A549 (cell line): ENCODE data around the gene SPTBN4. TPM values are rescaled to one million over a fixed set of nuclear protein-coding genes. Genes with fewer than 3 reads are reported as not detected.

Experiments
- ATAC-seq, 2 experiments: fragments of 200-7000 bp in 1 of 2; fragments of >200 bp in 1 of 2; cut with Nextera tagmentation in 1 of 2; cut with Tn5 transposase in 1 of 2; 3 replicates each; pipeline versions ENCODE4 v1.8.0 to v1.9.1; 2018 to 2020; ENCODE audit warnings: mild to moderate bottlenecking in 1 of 2, moderate library complexity in 1 of 2
- CTCF ChIA-PET: fragments of 300-600 bp; sonication (Branson Sonifier 250); formaldehyde crosslinking; extraction: SDS; loops from one replicate; lab custom pipeline; 2021; ENCODE audit warnings: antibody characterized with exemption, inconsistent platforms; lab: Yijun Ruan, JAX
- POLR2A ChIA-PET: fragments of 350-600 bp; formaldehyde crosslinking; extraction: SDS; loops from one replicate; lab custom pipeline; 2021; ENCODE audit warnings: antibody characterized with exemption, inconsistent platforms; lab: Yijun Ruan, JAX
- DNase-seq, 2 experiments: peaks; one replicate each; pipeline versions ENCODE4 v3.0.0 to v3.0.0-alpha.2; 2011 to 2016; ENCODE audit warnings: low read depth in 1 of 2, low spot score in 1 of 2
- FAIRE-seq: peaks from 2 replicates; lab custom pipeline; 2011; peaks lifted over from hg19 to GRCh38; lab: Jason Lieb, UNC
- H3K27ac ChIP-seq, 2 experiments: fragments of >200 bp; sonication (Bioruptor Twin); formaldehyde crosslinking; 3 replicates each; pipeline ENCODE4 v1.5.1; 2016 to 2017
- H3K4me1 ChIP-seq: fragments of >200 bp; sonication (Bioruptor Twin); formaldehyde crosslinking; 3 replicates; pipeline ENCODE4 v1.6.1; 2016
- H3K4me2 ChIP-seq: fragments of >200 bp; sonication (Bioruptor Twin); formaldehyde crosslinking; 3 replicates; pipeline ENCODE4 v1.6.1; 2016
- H3K4me3 ChIP-seq: fragments of >200 bp; sonication (Bioruptor Twin); formaldehyde crosslinking; 3 replicates; pipeline ENCODE4 v1.5.1; 2016
- H3K9me3 ChIP-seq: fragments of >200 bp; sonication (Bioruptor Twin); formaldehyde crosslinking; 3 replicates; pipeline ENCODE4 v1.6.1; 2016
- ATOH8 ChIP-seq: fragments of 250-450 bp; sonication (Bioruptor Pico); IDR thresholded peaks from 2 replicates; pipeline ENCODE4 v1.5.0; 2020; ENCODE audit warnings: low read depth, mild to moderate bottlenecking, moderate library complexity
- CBX2 ChIP-seq: fragments of 200-600 bp; sonication (generic); IDR thresholded peaks from 2 replicates; pipeline ENCODE4 v1.6.1; 2016; ENCODE audit warnings: low read depth, mild to moderate bottlenecking, borderline replicate concordance
- EHMT2 ChIP-seq: fragments of 200-600 bp; sonication (generic); IDR thresholded peaks from 2 replicates; pipeline ENCODE4 v1.6.1; 2016; ENCODE audit warnings: antibody characterized with exemption, low read depth, mild to moderate bottlenecking, moderate library complexity
- EP300 ChIP-seq, 2 experiments: fragments of >200 bp; sonication (Bioruptor Twin); formaldehyde crosslinking; IDR thresholded peaks; 2 replicates in 1 of 2; 3 replicates in 1 of 2; pipeline ENCODE4 v1.6.1; 2016 to 2017
- FOXS1 ChIP-seq: fragments of 250-450 bp; sonication (Bioruptor Pico); IDR thresholded peaks from 2 replicates; pipeline ENCODE4 v1.5.0; 2020; ENCODE audit warnings: mild to moderate bottlenecking, moderate library complexity
- HEYL ChIP-seq: fragments of 250-450 bp; sonication (Bioruptor Pico); IDR thresholded peaks from 2 replicates; pipeline ENCODE4 v1.8.0; 2021; ENCODE audit warnings: mild to moderate bottlenecking, moderate library complexity
- HOXB5 ChIP-seq: fragments of 250-450 bp; sonication (Bioruptor Pico); IDR thresholded peaks from 2 replicates; pipeline ENCODE4 v1.5.0; 2020; ENCODE audit warnings: mild to moderate bottlenecking, moderate library complexity
- JUN ChIP-seq, 2 experiments: fragments of >200 bp; sonication (Bioruptor Twin); formaldehyde crosslinking; IDR thresholded peaks; 2 replicates in 1 of 2; 3 replicates in 1 of 2; pipeline ENCODE4 v1.6.1; 2016 to 2017
- JUNB ChIP-seq: fragments of >200 bp; sonication (Bioruptor Twin); formaldehyde crosslinking; IDR thresholded peaks from 2 replicates; pipeline ENCODE4 v1.6.1; 2016
- MAFK ChIP-seq: fragments of 450-650 bp; IDR thresholded peaks from 2 replicates; pipeline ENCODE4 v1.6.1; 2014; ENCODE audit not compliant: partially characterized antibody
- NPAS2 ChIP-seq: fragments of 250-450 bp; sonication (Bioruptor Pico); IDR thresholded peaks from 2 replicates; pipeline ENCODE4 v1.8.0; 2022; ENCODE audit warnings: mild to moderate bottlenecking, moderate library complexity, borderline replicate concordance
- PHF8 ChIP-seq: fragments of 200-600 bp; sonication (generic); IDR thresholded peaks from 2 replicates; pipeline ENCODE4 v1.6.1; 2016; ENCODE audit warnings: low read depth, mild to moderate bottlenecking, antibody characterized with exemption, moderate library complexity, borderline replicate concordance
- RNF2 ChIP-seq: fragments of 200-600 bp; sonication (generic); IDR thresholded peaks from 2 replicates; pipeline ENCODE4 v1.6.1; 2016; ENCODE audit warnings: low read depth, mild to moderate bottlenecking, antibody characterized with exemption, moderate library complexity, borderline replicate concordance
- TFCP2L1 ChIP-seq: fragments of 250-450 bp; sonication (Bioruptor Pico); IDR thresholded peaks from 2 replicates; pipeline ENCODE4 v1.5.0; 2021; ENCODE audit warnings: mild to moderate bottlenecking
- USF2 ChIP-seq: fragments of 450-650 bp; IDR thresholded peaks from 2 replicates; pipeline ENCODE4 v1.6.1; 2014; ENCODE audit warnings: antibody characterized with exemption
- ZFP36 ChIP-seq: fragments of 450-650 bp; IDR thresholded peaks from 2 replicates; pipeline ENCODE4 v1.6.1; 2014; ENCODE audit warnings: borderline replicate concordance; ENCODE audit not compliant: partially characterized antibody
- WGBS: methylation state at CpG from one replicate; pipeline ENCODE4 v1.1.6; 2017; ENCODE audit errors: missing lambda C conversion rate; 5-methylcytosine and 5-hydroxymethylcytosine counted together
- polyA plus RNA-seq, 4 experiments: library from polyadenylated mRNA; depleted of rRNA in 3 of 4; stranded (reverse); fragments of >200 nt; fragmentation: RNase III in 1 of 4; extraction: RNeasy Plus Mini Kit Qiagen cat#74134 plus additional on column Dnase treatment in 1 of 4; gene quantifications; 2 replicates in 3 of 4; 3 replicates in 1 of 4; pipeline ENCODE4 v1.2.3, GENCODE V29; 2011 to 2017
- TF ChIP-seq, protein P1 (sequence below): IDR thresholded peaks from 2 replicates; pipeline ENCODE4 v1.6.1; 2012; ENCODE audit warnings: low read depth, borderline replicate concordance
- TF ChIP-seq, protein P2 (sequence below): fragments of >200 bp; sonication (Bioruptor Twin); formaldehyde crosslinking; IDR thresholded peaks from 3 replicates; pipeline ENCODE4 v1.5.1; 2016

The SPTBN4 gene
- polyA plus RNA-seq, 2 of the 4 experiments (the other 2 are of a cell fraction), result 1.4 to 2.2 TPM

DNA sequence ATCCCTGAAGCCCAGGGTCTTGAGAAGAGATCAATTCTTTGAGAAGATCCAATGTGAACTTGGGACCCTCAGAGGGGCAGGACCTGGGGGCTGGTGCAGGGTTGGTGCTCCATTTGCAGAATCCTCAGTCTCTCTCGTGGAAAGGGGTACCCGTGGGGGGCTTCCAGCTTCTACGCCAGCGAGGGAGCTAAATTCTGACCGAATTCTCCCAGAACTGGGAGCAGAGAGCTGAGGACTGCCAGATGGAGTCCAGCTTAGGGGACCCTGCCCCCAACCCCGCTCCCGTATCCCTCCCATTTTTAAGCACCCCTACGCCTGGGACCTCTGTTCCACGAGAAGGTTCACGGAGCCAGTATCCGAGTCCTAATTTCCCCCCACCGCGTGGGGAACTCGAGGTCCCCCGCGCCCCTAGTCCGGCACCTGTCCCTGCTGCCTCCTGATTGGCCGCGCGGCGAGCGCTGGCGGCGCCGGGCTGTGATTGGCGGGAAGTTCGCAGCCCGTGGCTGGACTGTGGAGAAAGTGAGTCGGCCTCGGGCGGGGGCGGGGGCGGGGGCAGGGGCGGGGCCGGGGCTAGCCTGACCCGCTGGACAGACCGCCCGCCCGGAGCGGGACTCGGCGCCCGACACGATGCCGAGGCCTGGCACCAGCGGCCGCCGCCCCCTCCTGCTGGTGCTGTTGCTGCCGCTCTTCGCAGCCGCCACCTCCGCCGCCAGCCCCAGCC is 130.0 kb downstream of the SPTBN4 start (continued):
- TF ChIP-seq, protein P1, sequence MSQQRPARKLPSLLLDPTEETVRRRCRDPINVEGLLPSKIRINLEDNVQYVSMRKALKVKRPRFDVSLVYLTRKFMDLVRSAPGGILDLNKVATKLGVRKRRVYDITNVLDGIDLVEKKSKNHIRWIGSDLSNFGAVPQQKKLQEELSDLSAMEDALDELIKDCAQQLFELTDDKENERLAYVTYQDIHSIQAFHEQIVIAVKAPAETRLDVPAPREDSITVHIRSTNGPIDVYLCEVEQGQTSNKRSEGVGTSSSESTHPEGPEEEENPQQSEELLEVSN, result peak; percentile 99
- TF ChIP-seq JUNB (no peak), CBX2 (no peak), JUN (IDR thresholded peaks at IDR 0.05) (peak in 1 of 2 experiments; percentile 29; a peak in 2 of 5 replicates), FOXS1 (CRISPR knock-in tag) (no peak), ATOH8 (CRISPR knock-in tag) (peak; percentile 92; the same call in 1 of the 2 replicates), USF2 (peak; percentile 50), TFCP2L1 (CRISPR knock-in tag) (0 out of 2 replicates have a peak, but pooled peaks have one; percentile 65), EP300 (IDR thresholded peaks at IDR 0.05) (no peak), EHMT2 (no peak)
- TF ChIP-seq, protein P2, sequence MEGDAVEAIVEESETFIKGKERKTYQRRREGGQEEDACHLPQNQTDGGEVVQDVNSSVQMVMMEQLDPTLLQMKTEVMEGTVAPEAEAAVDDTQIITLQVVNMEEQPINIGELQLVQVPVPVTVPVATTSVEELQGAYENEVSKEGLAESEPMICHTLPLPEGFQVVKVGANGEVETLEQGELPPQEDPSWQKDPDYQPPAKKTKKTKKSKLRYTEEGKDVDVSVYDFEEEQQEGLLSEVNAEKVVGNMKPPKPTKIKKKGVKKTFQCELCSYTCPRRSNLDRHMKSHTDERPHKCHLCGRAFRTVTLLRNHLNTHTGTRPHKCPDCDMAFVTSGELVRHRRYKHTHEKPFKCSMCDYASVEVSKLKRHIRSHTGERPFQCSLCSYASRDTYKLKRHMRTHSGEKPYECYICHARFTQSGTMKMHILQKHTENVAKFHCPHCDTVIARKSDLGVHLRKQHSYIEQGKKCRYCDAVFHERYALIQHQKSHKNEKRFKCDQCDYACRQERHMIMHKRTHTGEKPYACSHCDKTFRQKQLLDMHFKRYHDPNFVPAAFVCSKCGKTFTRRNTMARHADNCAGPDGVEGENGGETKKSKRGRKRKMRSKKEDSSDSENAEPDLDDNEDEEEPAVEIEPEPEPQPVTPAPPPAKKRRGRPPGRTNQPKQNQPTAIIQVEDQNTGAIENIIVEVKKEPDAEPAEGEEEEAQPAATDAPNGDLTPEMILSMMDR, result no peak

DNA sequence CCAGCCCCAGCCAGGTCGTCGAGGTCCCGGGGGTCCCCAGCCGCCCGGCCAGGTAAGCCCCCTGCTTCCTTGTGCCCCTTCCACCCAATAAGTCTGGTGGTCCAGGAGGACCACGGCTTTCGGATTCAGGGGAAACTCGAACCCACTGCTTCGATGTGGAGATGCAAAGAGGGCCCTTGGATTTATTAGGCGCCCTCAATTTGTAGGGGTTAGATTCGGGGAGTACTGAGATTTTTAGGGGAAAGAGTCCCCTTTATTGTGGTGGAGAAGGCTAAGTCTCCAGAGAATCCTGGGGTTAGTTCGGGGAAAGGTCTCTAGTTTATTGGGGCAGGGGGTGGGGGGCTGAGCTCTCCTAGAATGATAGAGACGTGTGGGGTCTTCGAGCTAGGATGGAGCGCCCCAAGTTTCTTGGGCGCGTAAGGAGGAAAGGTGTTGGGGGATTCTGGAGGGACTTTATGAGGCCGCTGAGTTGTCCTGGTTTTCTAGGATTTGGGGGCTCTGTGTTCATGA is 130.6 kb downstream of the SPTBN4 start:
- Histone ChIP-seq H3K9me3 (no peaks in the 10 kb centered on the region), H3K4me2 (peak overlapping the region; percentile 94), H3K4me3 (peak overlapping the region; percentile 47), H3K27ac (peak overlapping the region; percentile 66 to 85), H3K4me1 (peaks cover 47% of the 10 kb centered on the region)
- FAIRE-seq, result no peak
- TF ChIP-seq RNF2, result peak; percentile 59; the same call in 1 of the 2 replicates
- TF ChIP-seq ZFP36, result no peak
- TF ChIP-seq PHF8, result peak; percentile 33; the same call in 1 of the 2 replicates
- peak; percentile 68; the same call in 1 of the 2 replicates for TF ChIP-seq HEYL
- TF ChIP-seq NPAS2 (CRISPR knock-in tag), result peak; percentile 10; the same call in 1 of the 2 replicates
- 0 out of 2 replicates have a peak, but pooled peaks have one; percentile 17 for TF ChIP-seq TFCP2L1 (CRISPR knock-in tag)
- TF ChIP-seq MAFK, result no peak
- peak; percentile 11; the same call in 1 of the 2 replicates for TF ChIP-seq HOXB5 (CRISPR knock-in tag)
- CTCF ChIA-PET, result interaction anchor here (1.1 to 35.2 kb wide), 11 partner anchors 2 to 300 kb away, joined by 3 to 2247 read pairs (median 7); partner anchors contain the start of genes BLVRB, LTBP4 and SPTBN4
- POLR2A ChIA-PET, result no interaction called here
- ATAC-seq, result no peak
- DNase-seq, result no peak
- 12% methylated on average over 17 of the region's 18 CpGs for WGBS
